Measurements from ENCODE around the gene RCAN1.

Gene RCAN1

DNA sequence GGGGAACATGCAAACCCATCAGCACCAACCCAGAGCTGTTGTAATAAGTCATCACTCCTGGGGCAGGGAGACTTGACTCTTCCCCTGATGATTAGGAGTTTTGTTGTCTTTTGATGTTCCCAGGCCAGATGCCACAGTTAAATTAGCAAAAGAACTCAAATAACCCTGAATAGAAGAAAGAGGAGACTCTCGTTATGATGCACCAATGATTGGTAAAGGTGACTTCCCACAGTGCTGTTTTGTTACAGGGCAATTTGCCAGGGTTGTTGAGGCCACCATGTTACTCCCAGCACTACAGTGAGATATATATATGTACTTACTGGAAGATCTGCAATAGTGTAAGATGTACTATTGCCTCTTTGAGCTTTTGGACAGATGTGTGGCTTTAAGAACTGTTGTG, 24.3 kb upstream of the RCAN1 start:
- TF ChIP-seq, protein P1, sequence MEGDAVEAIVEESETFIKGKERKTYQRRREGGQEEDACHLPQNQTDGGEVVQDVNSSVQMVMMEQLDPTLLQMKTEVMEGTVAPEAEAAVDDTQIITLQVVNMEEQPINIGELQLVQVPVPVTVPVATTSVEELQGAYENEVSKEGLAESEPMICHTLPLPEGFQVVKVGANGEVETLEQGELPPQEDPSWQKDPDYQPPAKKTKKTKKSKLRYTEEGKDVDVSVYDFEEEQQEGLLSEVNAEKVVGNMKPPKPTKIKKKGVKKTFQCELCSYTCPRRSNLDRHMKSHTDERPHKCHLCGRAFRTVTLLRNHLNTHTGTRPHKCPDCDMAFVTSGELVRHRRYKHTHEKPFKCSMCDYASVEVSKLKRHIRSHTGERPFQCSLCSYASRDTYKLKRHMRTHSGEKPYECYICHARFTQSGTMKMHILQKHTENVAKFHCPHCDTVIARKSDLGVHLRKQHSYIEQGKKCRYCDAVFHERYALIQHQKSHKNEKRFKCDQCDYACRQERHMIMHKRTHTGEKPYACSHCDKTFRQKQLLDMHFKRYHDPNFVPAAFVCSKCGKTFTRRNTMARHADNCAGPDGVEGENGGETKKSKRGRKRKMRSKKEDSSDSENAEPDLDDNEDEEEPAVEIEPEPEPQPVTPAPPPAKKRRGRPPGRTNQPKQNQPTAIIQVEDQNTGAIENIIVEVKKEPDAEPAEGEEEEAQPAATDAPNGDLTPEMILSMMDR (IDR thresholded peaks at IDR 0.05; ENCODE audit: low read depth, low read length, missing control alignments), result no peak
- no peak overlapping the region for H3K4me3 ChIP-seq (replicated peaks; ENCODE audit: low read depth, low read length)

DNA sequence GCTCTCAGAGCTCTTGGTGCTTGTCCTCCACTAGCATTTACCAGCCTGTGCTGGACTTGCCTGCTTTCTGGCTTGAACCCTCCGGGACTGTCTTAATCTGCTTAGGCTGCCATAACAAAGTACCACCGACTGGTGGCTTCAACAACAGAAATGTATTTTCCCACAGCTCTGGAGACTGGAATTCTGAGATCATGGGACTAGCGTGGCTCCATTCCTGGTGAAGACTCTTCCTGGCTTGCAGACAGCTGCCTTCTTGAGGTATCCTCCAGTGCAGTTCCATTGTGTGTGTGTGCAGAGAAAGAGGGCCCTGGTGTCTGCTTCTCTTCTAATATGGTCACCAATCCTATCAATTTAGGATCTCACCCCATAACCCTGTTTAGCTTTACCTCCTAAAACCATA, 22.0 kb upstream of the RCAN1 start:
- no peak for DNase-seq (ENCODE audit: extremely low read depth, low read depth)
- TF ChIP-seq, protein P1 (IDR thresholded peaks at IDR 0.05; ENCODE audit: low read depth, low read length, missing control alignments), result no peak
- no peak overlapping the region for H3K4me3 ChIP-seq (replicated peaks; ENCODE audit: low read depth, low read length)

More for the DNA sequence above, 24.3 kb upstream of the RCAN1 start:
- no peak for DNase-seq (ENCODE audit: extremely low read depth, low read depth)

DNA sequence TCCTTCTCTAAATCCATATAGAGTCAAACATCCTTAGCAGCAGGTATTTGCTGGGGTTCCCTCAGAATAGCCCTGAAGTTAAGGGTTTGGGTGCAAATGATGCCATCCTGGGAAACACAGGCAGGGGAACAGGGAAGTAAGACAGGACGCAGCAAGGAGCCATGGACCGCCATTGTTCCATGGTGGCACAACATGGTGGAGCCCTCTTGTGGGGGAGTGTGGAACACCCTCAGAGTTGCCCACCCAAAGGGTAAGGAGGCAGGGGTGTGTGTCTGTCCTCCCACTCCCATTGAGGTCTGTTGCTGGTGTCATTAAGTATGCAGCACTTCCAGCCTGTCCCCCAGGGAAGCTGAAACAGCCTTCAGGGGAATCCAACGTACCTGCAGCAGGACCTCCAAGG, 20.4 kb upstream of the RCAN1 start:
- TF ChIP-seq, protein P1 (IDR thresholded peaks at IDR 0.05; ENCODE audit: low read depth, low read length, missing control alignments), result peak; percentile 39
- no peak for DNase-seq (ENCODE audit: extremely low read depth, low read depth)

DNA sequence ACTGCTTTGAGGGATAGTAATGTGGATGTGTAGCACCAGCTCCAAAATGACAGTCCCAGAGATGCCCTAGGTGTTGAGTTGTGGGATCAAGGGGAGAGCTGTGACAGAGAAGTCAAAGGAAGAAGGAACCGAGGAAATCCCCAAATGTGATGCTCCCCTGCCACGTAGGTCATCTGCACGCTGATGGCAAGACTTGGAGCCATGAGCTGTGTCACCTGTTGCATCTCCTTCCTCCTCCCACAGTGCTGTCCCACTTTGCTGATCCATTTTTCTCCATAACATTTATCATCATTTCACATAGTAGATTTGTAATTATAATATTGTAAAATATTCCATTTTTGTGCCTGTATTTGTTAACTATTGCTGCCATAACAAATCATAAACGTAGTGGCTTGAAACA, 17.6 kb upstream of the RCAN1 start:
- no peak for DNase-seq (ENCODE audit: extremely low read depth, low read depth)
- no peak overlapping the region for H3K4me3 ChIP-seq (replicated peaks; ENCODE audit: low read depth, low read length)
- TF ChIP-seq, protein P1 (IDR thresholded peaks at IDR 0.05; ENCODE audit: low read depth, low read length, missing control alignments), result no peak

More for the DNA sequence above, 20.4 kb upstream of the RCAN1 start:
- no peak overlapping the region for H3K4me3 ChIP-seq (replicated peaks; ENCODE audit: low read depth, low read length)

DNA sequence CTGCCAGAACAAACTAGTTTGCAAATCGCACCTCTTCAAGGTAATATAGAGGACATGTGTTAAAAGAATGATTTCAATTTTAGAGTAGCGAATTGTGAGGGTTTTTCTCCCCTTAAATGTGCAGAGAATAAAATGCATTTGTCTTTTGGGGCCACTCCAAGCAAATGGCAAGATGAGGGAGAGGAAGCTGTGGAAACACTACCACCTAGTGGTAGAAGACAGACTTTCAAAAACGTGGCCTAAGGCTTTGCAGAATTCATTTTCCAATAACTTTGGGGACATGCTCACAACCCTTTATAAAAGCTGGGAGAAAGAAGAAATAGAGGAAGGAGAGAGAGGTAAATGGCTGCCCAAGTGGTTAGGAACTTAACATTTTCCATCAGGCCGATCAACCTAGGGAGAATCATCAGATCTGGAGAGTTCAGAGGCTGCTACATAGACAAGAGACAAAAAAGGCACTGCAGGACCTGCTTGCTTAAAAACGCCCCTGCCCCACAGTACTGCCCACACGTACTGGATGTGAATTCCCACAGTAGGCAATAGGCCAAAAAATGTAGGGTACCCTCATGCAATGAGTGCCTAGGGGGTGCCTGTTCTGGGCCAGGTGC, 15.7 kb upstream of the RCAN1 start:
- peak; percentile 32 for DNase-seq (ENCODE audit: extremely low read depth, low read depth)

DNA sequence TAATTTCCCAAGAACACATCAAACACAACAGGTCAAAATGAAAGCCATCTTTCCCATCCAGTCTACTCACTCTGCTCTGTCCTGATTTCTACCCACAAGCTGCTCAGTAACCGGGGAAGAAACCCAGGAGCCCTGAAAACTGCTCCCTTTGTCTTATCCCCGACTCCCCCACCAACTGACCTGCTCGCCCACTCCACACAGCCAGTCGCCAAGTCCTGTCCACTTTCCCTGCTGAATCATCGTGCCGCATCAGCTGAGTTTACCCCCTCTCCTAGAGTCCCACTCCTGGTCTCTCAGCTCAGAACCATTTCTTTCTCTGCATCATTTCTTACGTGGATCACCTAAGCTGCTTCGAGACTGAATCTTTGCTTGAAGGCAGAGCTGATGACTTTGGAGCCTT, 11.2 kb upstream of the RCAN1 start:
- no peak overlapping the region for H3K4me3 ChIP-seq (replicated peaks; ENCODE audit: low read depth, low read length)
- TF ChIP-seq, protein P1 (IDR thresholded peaks at IDR 0.05; ENCODE audit: low read depth, low read length, missing control alignments), result no peak
- no peak for DNase-seq (ENCODE audit: extremely low read depth, low read depth)

More for the DNA sequence above, 15.7 kb upstream of the RCAN1 start:
- no peak overlapping the region for H3K4me3 ChIP-seq (replicated peaks; ENCODE audit: low read depth, low read length)
- TF ChIP-seq, protein P1 (IDR thresholded peaks at IDR 0.05; ENCODE audit: low read depth, low read length, missing control alignments), result peak; percentile 71
